ENCODE data around the gene RNU6-1.

DNA sequence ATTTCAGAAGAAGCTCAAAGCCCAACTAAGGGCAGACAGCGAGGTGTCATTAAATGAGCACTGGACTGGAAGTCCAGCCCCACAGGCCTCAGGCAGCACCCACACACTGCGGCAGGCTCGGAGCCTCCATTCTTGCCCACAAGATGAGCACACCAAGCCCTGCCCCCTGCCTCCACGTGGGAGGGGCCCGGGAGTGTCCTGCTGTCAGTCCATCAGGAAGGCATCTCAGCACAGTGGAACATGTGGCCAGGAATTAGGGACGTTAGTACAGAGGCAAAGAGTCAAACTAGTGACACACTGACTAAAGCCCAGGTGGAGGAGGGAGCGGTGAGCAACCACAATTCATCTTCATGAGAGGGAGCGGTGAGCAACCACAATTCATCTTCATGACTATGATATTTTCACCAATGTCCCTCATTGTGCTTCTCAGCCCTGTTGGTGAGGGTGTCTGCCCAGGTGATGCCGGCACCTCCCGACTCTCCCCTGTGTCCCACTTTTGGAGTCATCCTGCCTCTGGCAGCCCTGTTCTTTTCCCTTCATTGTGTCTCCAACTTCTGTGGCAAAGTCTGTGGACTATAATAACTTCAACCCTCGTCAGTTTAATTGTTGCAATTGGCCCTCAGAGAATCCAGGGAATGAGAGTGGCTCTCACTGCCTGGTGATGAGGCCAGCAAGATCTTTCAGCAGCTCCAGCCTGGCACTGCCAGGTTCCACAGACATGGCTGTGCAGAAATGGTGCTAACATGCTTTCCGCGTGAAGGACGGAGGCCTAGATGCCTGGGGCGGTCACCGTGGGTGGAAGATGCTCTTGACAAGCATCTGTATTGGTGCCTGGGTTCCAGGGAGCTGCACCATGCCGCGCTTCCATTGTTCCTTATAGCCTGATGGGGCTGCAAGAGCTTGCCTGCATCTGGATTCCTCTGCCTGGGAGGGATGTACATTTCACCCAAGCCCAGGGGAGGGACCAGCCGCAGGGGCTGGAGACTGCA, 37.6 kb downstream of the RNU6-1 start:
- TF ChIP-seq, protein P1, sequence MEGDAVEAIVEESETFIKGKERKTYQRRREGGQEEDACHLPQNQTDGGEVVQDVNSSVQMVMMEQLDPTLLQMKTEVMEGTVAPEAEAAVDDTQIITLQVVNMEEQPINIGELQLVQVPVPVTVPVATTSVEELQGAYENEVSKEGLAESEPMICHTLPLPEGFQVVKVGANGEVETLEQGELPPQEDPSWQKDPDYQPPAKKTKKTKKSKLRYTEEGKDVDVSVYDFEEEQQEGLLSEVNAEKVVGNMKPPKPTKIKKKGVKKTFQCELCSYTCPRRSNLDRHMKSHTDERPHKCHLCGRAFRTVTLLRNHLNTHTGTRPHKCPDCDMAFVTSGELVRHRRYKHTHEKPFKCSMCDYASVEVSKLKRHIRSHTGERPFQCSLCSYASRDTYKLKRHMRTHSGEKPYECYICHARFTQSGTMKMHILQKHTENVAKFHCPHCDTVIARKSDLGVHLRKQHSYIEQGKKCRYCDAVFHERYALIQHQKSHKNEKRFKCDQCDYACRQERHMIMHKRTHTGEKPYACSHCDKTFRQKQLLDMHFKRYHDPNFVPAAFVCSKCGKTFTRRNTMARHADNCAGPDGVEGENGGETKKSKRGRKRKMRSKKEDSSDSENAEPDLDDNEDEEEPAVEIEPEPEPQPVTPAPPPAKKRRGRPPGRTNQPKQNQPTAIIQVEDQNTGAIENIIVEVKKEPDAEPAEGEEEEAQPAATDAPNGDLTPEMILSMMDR (IDR thresholded peaks at IDR 0.05), result no peak
- TF ChIP-seq EP300 (IDR thresholded peaks at IDR 0.05) (no peak), POLR2A (IDR thresholded peaks at IDR 0.05) (no peak)

Data from upper lobe of left lung (tissue), 4 donors.